ENCODE measurements around the gene IQGAP2.

Gene IQGAP2

GRCh38 chr5:76615759-76616158, 212.7 kb downstream of the IQGAP2 start:
- TF ChIP-seq TEAD4 (IDR thresholded peaks at IDR 0.05) (no peak), NFIC (IDR thresholded peaks at IDR 0.05) (no peak), YY1 (IDR thresholded peaks at IDR 0.05; ENCODE audit: low read depth) (no peak), CREB1 (IDR thresholded peaks at IDR 0.05; ENCODE audit: low read depth) (no peak), EP300 (IDR thresholded peaks at IDR 0.05; ENCODE audit: borderline replicate concordance) (no peak), FOXM1 (IDR thresholded peaks at IDR 0.05; ENCODE audit: borderline replicate concordance, low read depth) (no peak), TAF1 (IDR thresholded peaks at IDR 0.05; ENCODE audit: low read depth) (no peak), REST (IDR thresholded peaks at IDR 0.05; ENCODE audit: low read depth) (no peak), USF1 (IDR thresholded peaks at IDR 0.05) (no peak), EGR1 (IDR thresholded peaks at IDR 0.05) (no peak), TCF12 (IDR thresholded peaks at IDR 0.05; ENCODE audit: low read depth) (no peak), RAD21 (IDR thresholded peaks at IDR 0.05; ENCODE audit: low read depth) (no peak), MAX (IDR thresholded peaks at IDR 0.05) (no peak), CEBPB (IDR thresholded peaks at IDR 0.05) (no peak), ZBTB7A (IDR thresholded peaks at IDR 0.05; ENCODE audit: low read depth) (no peak)

GRCh38 chr5:76616206-76616605, 213.1 kb downstream of the IQGAP2 start:
- TF ChIP-seq EP300 (IDR thresholded peaks at IDR 0.05; ENCODE audit: borderline replicate concordance) (no peak), CEBPB (IDR thresholded peaks at IDR 0.05) (no peak), CREB1 (IDR thresholded peaks at IDR 0.05; ENCODE audit: low read depth) (no peak), NFIC (IDR thresholded peaks at IDR 0.05) (no peak)

- no peak for TF ChIP-seq CREB1 (IDR thresholded peaks at IDR 0.05; ENCODE audit: low read depth)
- no peak for TF ChIP-seq EP300 (IDR thresholded peaks at IDR 0.05; ENCODE audit: borderline replicate concordance)
- no peak for TF ChIP-seq ZBTB7A (IDR thresholded peaks at IDR 0.05; ENCODE audit: low read depth)
- TF ChIP-seq NFIC (IDR thresholded peaks at IDR 0.05) = no peak
- TF ChIP-seq TAF1 (IDR thresholded peaks at IDR 0.05; ENCODE audit: low read depth) = no peak
Observed at GRCh38 chr5:76617229-76617628, 214.1 kb downstream of the IQGAP2 start.

- TF ChIP-seq RAD21 (IDR thresholded peaks at IDR 0.05; ENCODE audit: low read depth) (no peak), ZBTB7A (IDR thresholded peaks at IDR 0.05; ENCODE audit: low read depth) (no peak), YY1 (IDR thresholded peaks at IDR 0.05; ENCODE audit: low read depth) (no peak), TAF1 (IDR thresholded peaks at IDR 0.05; ENCODE audit: low read depth) (no peak), CREB1 (IDR thresholded peaks at IDR 0.05; ENCODE audit: low read depth) (no peak), NFIC (IDR thresholded peaks at IDR 0.05) (no peak), TEAD4 (IDR thresholded peaks at IDR 0.05) (no peak), FOXM1 (IDR thresholded peaks at IDR 0.05; ENCODE audit: borderline replicate concordance, low read depth) (no peak), MAX (IDR thresholded peaks at IDR 0.05) (no peak), USF1 (IDR thresholded peaks at IDR 0.05) (no peak), EP300 (IDR thresholded peaks at IDR 0.05; ENCODE audit: borderline replicate concordance) (no peak), REST (IDR thresholded peaks at IDR 0.05; ENCODE audit: low read depth) (no peak), EGR1 (IDR thresholded peaks at IDR 0.05) (no peak), TCF12 (IDR thresholded peaks at IDR 0.05; ENCODE audit: low read depth) (no peak), CEBPB (IDR thresholded peaks at IDR 0.05) (no peak)
Observed at GRCh38 chr5:76617675-76618074, 214.6 kb downstream of the IQGAP2 start.

GRCh38 chr5:76620166-76620565, 217.1 kb downstream of the IQGAP2 start:
- TF ChIP-seq REST (IDR thresholded peaks at IDR 0.05; ENCODE audit: low read depth) (no peak), MAX (IDR thresholded peaks at IDR 0.05) (no peak), TAF1 (IDR thresholded peaks at IDR 0.05; ENCODE audit: low read depth) (no peak), CREB1 (IDR thresholded peaks at IDR 0.05; ENCODE audit: low read depth) (no peak), TEAD4 (IDR thresholded peaks at IDR 0.05) (no peak), NFIC (IDR thresholded peaks at IDR 0.05) (no peak), CEBPB (IDR thresholded peaks at IDR 0.05) (no peak), TCF12 (IDR thresholded peaks at IDR 0.05; ENCODE audit: low read depth) (no peak), EP300 (IDR thresholded peaks at IDR 0.05; ENCODE audit: borderline replicate concordance) (no peak), FOXM1 (IDR thresholded peaks at IDR 0.05; ENCODE audit: borderline replicate concordance, low read depth) (no peak), YY1 (IDR thresholded peaks at IDR 0.05; ENCODE audit: low read depth) (no peak), USF1 (IDR thresholded peaks at IDR 0.05) (no peak), ZBTB7A (IDR thresholded peaks at IDR 0.05; ENCODE audit: low read depth) (no peak), RAD21 (IDR thresholded peaks at IDR 0.05; ENCODE audit: low read depth) (no peak), EGR1 (IDR thresholded peaks at IDR 0.05) (no peak)
